SH-SY5Y (cell line): ENCODE data around the gene MAP1B.

Experiments
- GATA2 ChIP-seq: IDR thresholded peaks from 2 replicates; pipeline ENCODE4 v1.6.1; 2011; ENCODE audit warnings: mild to moderate bottlenecking, low read depth, low read length
- GATA3 ChIP-seq: IDR thresholded peaks from 2 replicates; pipeline ENCODE4 v1.6.1; 2011; ENCODE audit warnings: low read depth, mild to moderate bottlenecking, low read length, moderate library complexity

DNA sequence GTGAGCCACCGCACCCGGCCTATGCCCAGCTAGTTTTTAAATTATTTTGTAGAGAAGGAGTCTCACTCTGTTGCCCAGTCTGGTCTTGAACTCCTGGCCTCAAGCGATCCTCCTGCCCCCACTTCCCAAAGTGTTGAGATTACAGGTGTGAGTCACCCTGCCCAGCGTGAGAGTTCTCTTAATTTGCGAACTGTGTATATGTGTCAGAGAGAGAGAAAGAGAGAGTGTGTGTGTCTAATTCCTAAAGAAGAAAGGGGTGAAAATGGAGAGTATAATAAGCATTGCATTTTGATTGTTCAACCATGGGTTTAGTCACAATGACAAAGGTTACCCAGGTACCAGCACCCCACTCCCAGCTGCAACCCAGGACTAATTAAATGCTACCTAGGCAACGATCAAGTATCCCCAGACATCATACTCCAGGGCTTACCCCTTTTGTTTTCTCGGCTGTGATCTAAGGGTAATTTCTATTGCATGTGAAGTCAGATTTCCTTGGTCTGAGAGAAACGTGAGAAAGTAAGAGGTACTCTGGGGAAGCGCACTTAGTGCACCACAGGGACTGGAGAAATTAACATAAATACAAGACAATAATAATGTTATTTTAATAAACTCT lies 16.6 kb downstream of the MAP1B start:
- no peak for TF ChIP-seq GATA2
- no peak for TF ChIP-seq GATA3
